MM.1S (cell line): ENCODE results near the gene PTPN20.

Experiments
- DNase-seq: peaks from one replicate; pipeline ENCODE4 v3.0.0-alpha.2; 2015
- H2AFZ ChIP-seq: fragments of 300-600 bp; sonication (generic); 2 replicates; pipeline ENCODE4 v1.6.0; 2016; ENCODE audit warnings: antibody characterized with exemption, low read length
- H3F3A ChIP-seq: fragments of 300-600 bp; sonication (generic); 2 replicates; pipeline ENCODE4 v1.6.1; 2016; ENCODE audit warnings: mild to moderate bottlenecking, antibody characterized with exemption, low read length, moderate library complexity, mixed read lengths; ENCODE audit not compliant: insufficient read depth
- H3K27ac ChIP-seq: fragments of 300-600 bp; sonication (generic); 2 replicates; pipeline ENCODE4 v1.5.1; 2016; ENCODE audit warnings: mild to moderate bottlenecking, low read length
- H3K27me3 ChIP-seq: fragments of 300-600 bp; sonication (generic); replicated peaks from 2 replicates; pipeline ENCODE4 v1.6.0; 2016; ENCODE audit warnings: low read length; ENCODE audit not compliant: insufficient read depth
- H3K36me3 ChIP-seq: fragments of 300-600 bp; sonication (generic); replicated peaks from 2 replicates; pipeline ENCODE4 v1.6.1; 2016; ENCODE audit warnings: mild to moderate bottlenecking, low read length, mixed read lengths; ENCODE audit not compliant: insufficient read depth
- H3K4me1 ChIP-seq: fragments of 300-600 bp; sonication (generic); 2 replicates; pipeline ENCODE4 v1.6.1; 2016; ENCODE audit warnings: low read length, mixed read lengths
- H3K4me2 ChIP-seq: fragments of 300-600 bp; sonication (generic); 2 replicates; pipeline ENCODE4 v1.6.0; 2016; ENCODE audit warnings: low read depth, low read length
- H3K4me3 ChIP-seq: fragments of 300-600 bp; sonication (generic); 2 replicates; pipeline ENCODE4 v1.5.1; 2016; ENCODE audit warnings: low read length, mixed read lengths
- H3K79me2 ChIP-seq: fragments of 300-600 bp; sonication (generic); 2 replicates; pipeline ENCODE4 v1.6.1; 2016; ENCODE audit warnings: mixed run types, low read length, mixed read lengths
- H3K9ac ChIP-seq: fragments of 300-600 bp; sonication (generic); 2 replicates; pipeline ENCODE4 v1.6.1; 2016; ENCODE audit warnings: low read length, mixed read lengths
- H3K9me2 ChIP-seq: fragments of 300-600 bp; sonication (generic); replicated peaks from 2 replicates; pipeline ENCODE4 v1.6.1; 2016; ENCODE audit warnings: mild to moderate bottlenecking, low read length, mixed read lengths; ENCODE audit not compliant: insufficient read depth
- H3K9me3 ChIP-seq: fragments of 300-600 bp; sonication (generic); replicated peaks from 2 replicates; pipeline ENCODE4 v1.6.1; 2016; ENCODE audit warnings: mild to moderate bottlenecking, low read length, mixed read lengths; ENCODE audit not compliant: insufficient read depth
- H4K20me1 ChIP-seq: fragments of 300-600 bp; sonication (generic); 2 replicates; pipeline ENCODE4 v1.6.1; 2016; ENCODE audit warnings: mild to moderate bottlenecking, low read length, moderate library complexity, mixed read lengths; ENCODE audit not compliant: insufficient read depth
- CTCF ChIP-seq: fragments of 300-600 bp; sonication (generic); IDR thresholded peaks from 2 replicates; pipeline ENCODE4 v1.5.1; 2016; ENCODE audit warnings: antibody characterized with exemption, low read length, mixed read lengths
- EZH2 ChIP-seq: fragments of 300-600 bp; sonication (generic); optimal IDR thresholded peaks from 2 replicates; pipeline ENCODE3; 2017; ENCODE audit warnings: low read depth, mild to moderate bottlenecking, antibody characterized with exemption, low read length, mixed read lengths
- EZH2phosphoT487 ChIP-seq: fragments of 300-600 bp; sonication (generic); IDR thresholded peaks from 2 replicates; pipeline ENCODE4 v1.6.1; 2018; ENCODE audit warnings: antibody characterized with exemption, low read length

PTPN20 gene

GRCh38 chr10:47029181-47030009 lies 118.2 kb downstream of the PTPN20 start:
- H3K36me3 ChIP-seq, result no peaks in the 10 kb centered on the region

GRCh38 chr10:47030191-47030703 lies 119.0 kb downstream of the PTPN20 start:
- H3K9me3 ChIP-seq, result no peaks in the 10 kb centered on the region
- no peaks in the 10 kb centered on the region for H3K9me2 ChIP-seq
- no peaks in the 10 kb centered on the region for H4K20me1 ChIP-seq
- TF ChIP-seq EZH2phosphoT487, result no peak
- TF ChIP-seq EZH2, result no peak
- TF ChIP-seq CTCF, result no peak
- DNase-seq, result no peak
- no peaks in the 10 kb centered on the region for H3K36me3 ChIP-seq
- H3K4me2 ChIP-seq, result no peak overlapping the region
- no peaks in the 10 kb centered on the region for H3K79me2 ChIP-seq
- H3K4me1 ChIP-seq, result no peaks in the 10 kb centered on the region
- H3K9ac ChIP-seq, result no peak overlapping the region
- no peak overlapping the region for H2AFZ ChIP-seq
- H3K27me3 ChIP-seq, result no peaks in the 10 kb centered on the region
- H3F3A ChIP-seq, result no peaks in the 10 kb centered on the region
- H3K4me3 ChIP-seq, result no peak overlapping the region
- H3K27ac ChIP-seq, result no peak overlapping the region

More at GRCh38 chr10:47029181-47030009, 118.2 kb downstream of the PTPN20 start:
- no peaks in the 10 kb centered on the region for H3K27me3 ChIP-seq
- TF ChIP-seq EZH2 (no peak), EZH2phosphoT487 (no peak), CTCF (no peak)
- no peak overlapping the region for H3K4me2 ChIP-seq
- H3K4me3 ChIP-seq, result no peak overlapping the region
- H3K4me1 ChIP-seq, result no peaks in the 10 kb centered on the region
- H2AFZ ChIP-seq, result no peak overlapping the region
- H3K27ac ChIP-seq, result no peak overlapping the region
- no peaks in the 10 kb centered on the region for H3K79me2 ChIP-seq
- no peaks in the 10 kb centered on the region for H3K9me3 ChIP-seq
- no peaks in the 10 kb centered on the region for H4K20me1 ChIP-seq
- H3K9ac ChIP-seq, result no peak overlapping the region
- no peaks in the 10 kb centered on the region for H3F3A ChIP-seq
- DNase-seq, result no peak
- H3K9me2 ChIP-seq, result no peaks in the 10 kb centered on the region

GRCh38 chr10:47031211-47031900 lies 120.1 kb downstream of the PTPN20 start:
- Histone ChIP-seq H4K20me1 (no peaks in the 10 kb centered on the region), H2AFZ (no peak overlapping the region), H3K9me2 (no peaks in the 10 kb centered on the region), H3F3A (no peaks in the 10 kb centered on the region), H3K4me2 (no peak overlapping the region), H3K27me3 (no peaks in the 10 kb centered on the region), H3K36me3 (no peaks in the 10 kb centered on the region), H3K4me3 (no peak overlapping the region), H3K79me2 (no peaks in the 10 kb centered on the region), H3K9ac (no peak overlapping the region), H3K27ac (no peak overlapping the region), H3K9me3 (no peaks in the 10 kb centered on the region), H3K4me1 (no peaks in the 10 kb centered on the region)
- TF ChIP-seq CTCF, result no peak
- no peak for TF ChIP-seq EZH2
- no peak for TF ChIP-seq EZH2phosphoT487
- no peak for DNase-seq
